HEK293T (cell line): Measurements from ENCODE around the gene KCNQ1.

Source experiments
- SP1 ChIP-seq: fragments of 450-650 bp; IDR thresholded peaks from 2 replicates; pipeline ENCODE4 v1.6.1; 2017
- TARDBP ChIP-seq: fragments of 450-650 bp; IDR thresholded peaks from 2 replicates; pipeline ENCODE4 v1.6.1; 2016

- TF ChIP-seq SP1: no peak
- TF ChIP-seq TARDBP: no peak
Measured at GRCh38 chr11:2509481-2510001, 64.7 kb downstream of the KCNQ1 start.
